GM20000 (cell line): ENCODE results near the gene PTPRG.

Source experiments
- DNase-seq: peaks from one replicate; pipeline ENCODE4 v3.0.0; 2012; ENCODE audit warnings: low spot score
- CTCF ChIP-seq: IDR thresholded peaks from 2 replicates; pipeline ENCODE4 v1.5.1; 2012; ENCODE audit warnings: mild to moderate bottlenecking, control low read depth; ENCODE audit errors: extremely low read depth, missing control alignments

PTPRG gene

GRCh38 chr3:62319570-62320243 is 758.3 kb downstream of the PTPRG start:
- no peak for TF ChIP-seq CTCF
- DNase-seq = no peak

- no peak for DNase-seq
- no peak for TF ChIP-seq CTCF
These were observed 761.9 kb downstream of the PTPRG start for GRCh38 chr3:62323241-62323640.

- TF ChIP-seq CTCF = no peak
- no peak for DNase-seq
These were observed 764.5 kb downstream of the PTPRG start for GRCh38 chr3:62325896-62326295.

GRCh38 chr3:62329971-62330370 is 768.6 kb downstream of the PTPRG start:
- DNase-seq = no peak
- TF ChIP-seq CTCF = no peak

GRCh38 chr3:62332017-62332416 is 770.6 kb downstream of the PTPRG start:
- no peak for TF ChIP-seq CTCF
- no peak for DNase-seq

- TF ChIP-seq CTCF = peak; percentile 36
- peak; percentile 13 for DNase-seq
These were observed 771.5 kb downstream of the PTPRG start for GRCh38 chr3:62332835-62333244.

- no peak for TF ChIP-seq CTCF
- DNase-seq = no peak
These were observed 773.8 kb downstream of the PTPRG start for GRCh38 chr3:62335196-62335595.
